Prostate gland (tissue), 2 donors: ENCODE data around the gene LGALS12.

Experiments used
- POLR2A ChIP-seq: fragments of 450-650 bp; IDR thresholded peaks from one replicate; pipeline ENCODE4 v1.6.1; 2016; ENCODE audit warnings: antibody characterized with exemption, mild to moderate bottlenecking
- POLR2AphosphoS5 ChIP-seq: sonication (generic); formaldehyde crosslinking; IDR thresholded peaks from one replicate; pipeline ENCODE4 v1.6.1; 2017; ENCODE audit warnings: antibody characterized with exemption
- TF ChIP-seq, protein P1 (sequence below), 4 experiments: fragments of 200-600 bp in 2 of 4; fragments of 450-650 bp in 2 of 4; sonication (generic) in 2 of 4; IDR thresholded peaks; 1 replicate in 3 of 4; 2 replicates in 1 of 4; pipeline ENCODE4 v1.5.1; 2016 to 2019; ENCODE audit warnings: antibody characterized with exemption in 4 of 4, mild to moderate bottlenecking in 2 of 4, moderate library complexity in 2 of 4

DNA sequence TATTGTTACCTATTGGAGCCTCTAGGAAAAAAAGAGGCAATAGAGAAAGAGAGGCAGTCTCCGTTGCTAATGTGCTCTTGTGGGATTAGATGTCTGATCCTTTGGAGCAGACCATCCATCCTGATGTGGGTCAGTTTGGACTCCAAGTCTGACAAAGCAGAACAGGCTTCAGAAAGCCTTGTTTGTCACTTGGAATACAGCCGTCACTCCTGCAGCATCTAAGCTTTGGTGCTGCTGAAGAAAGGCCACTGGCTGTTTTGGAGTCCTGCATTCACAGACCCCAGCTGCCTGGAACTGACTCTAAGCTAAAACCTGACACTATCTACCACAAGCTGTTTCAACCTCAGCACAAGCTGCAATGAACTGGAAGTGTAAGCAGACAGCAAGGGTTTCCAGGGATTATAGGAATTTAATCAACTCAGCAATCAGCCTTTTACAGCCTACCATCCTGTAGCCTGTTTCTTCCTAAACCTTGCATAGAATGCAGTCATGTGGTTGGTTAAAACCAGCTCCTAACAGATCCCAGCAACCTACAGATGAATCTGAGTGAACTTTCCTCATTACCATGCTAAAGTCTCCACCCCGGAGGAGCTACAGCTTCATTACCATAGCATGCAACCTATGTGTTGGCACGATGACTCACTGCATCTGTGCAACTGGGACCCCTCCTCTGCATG is 27.1 kb downstream of the LGALS12 start:
- TF ChIP-seq POLR2AphosphoS5 (no peak), POLR2A (no peak)
- TF ChIP-seq, protein P1, sequence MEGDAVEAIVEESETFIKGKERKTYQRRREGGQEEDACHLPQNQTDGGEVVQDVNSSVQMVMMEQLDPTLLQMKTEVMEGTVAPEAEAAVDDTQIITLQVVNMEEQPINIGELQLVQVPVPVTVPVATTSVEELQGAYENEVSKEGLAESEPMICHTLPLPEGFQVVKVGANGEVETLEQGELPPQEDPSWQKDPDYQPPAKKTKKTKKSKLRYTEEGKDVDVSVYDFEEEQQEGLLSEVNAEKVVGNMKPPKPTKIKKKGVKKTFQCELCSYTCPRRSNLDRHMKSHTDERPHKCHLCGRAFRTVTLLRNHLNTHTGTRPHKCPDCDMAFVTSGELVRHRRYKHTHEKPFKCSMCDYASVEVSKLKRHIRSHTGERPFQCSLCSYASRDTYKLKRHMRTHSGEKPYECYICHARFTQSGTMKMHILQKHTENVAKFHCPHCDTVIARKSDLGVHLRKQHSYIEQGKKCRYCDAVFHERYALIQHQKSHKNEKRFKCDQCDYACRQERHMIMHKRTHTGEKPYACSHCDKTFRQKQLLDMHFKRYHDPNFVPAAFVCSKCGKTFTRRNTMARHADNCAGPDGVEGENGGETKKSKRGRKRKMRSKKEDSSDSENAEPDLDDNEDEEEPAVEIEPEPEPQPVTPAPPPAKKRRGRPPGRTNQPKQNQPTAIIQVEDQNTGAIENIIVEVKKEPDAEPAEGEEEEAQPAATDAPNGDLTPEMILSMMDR (IDR thresholded peaks at IDR 0.05), result no peak
